ENCODE measurements around the gene CHST14.

The CHST14 gene

DNA sequence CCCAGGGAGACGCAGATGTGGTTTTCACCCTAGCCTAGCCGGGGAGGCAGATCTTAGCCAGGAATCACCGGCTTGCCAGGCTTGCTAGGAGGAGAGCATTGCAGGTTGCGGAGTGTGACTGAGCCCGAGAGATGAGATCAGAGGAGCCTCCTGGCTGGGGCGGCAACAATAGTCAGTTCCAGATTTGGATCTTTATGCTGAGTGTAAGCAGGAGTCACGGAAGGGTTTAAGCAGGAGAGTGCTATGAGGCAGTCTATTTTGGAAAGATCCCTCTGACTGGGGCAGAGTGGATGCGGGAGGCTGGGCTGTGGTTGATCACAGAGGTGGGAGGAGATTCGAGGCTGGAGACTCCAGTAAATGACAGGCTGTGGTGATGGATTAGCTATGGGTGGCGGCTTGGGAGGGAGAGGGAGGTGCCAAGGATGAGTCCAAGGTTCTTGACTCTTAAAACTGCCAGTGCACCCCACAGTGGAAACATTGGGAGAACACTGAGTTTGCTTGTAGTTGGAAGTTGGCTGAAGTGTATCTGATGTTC, 40.4 kb upstream of the CHST14 start:
- no peak for TF ChIP-seq CTCF (IDR thresholded peaks at IDR 0.05)

GRCh38 chr15:40435023-40435709, 35.6 kb upstream of the CHST14 start:
- no peak for TF ChIP-seq CTCF (IDR thresholded peaks at IDR 0.05)

GRCh38 chr15:40435710-40436089, 35.1 kb upstream of the CHST14 start:
- no peak for TF ChIP-seq CTCF (IDR thresholded peaks at IDR 0.05)

DNA sequence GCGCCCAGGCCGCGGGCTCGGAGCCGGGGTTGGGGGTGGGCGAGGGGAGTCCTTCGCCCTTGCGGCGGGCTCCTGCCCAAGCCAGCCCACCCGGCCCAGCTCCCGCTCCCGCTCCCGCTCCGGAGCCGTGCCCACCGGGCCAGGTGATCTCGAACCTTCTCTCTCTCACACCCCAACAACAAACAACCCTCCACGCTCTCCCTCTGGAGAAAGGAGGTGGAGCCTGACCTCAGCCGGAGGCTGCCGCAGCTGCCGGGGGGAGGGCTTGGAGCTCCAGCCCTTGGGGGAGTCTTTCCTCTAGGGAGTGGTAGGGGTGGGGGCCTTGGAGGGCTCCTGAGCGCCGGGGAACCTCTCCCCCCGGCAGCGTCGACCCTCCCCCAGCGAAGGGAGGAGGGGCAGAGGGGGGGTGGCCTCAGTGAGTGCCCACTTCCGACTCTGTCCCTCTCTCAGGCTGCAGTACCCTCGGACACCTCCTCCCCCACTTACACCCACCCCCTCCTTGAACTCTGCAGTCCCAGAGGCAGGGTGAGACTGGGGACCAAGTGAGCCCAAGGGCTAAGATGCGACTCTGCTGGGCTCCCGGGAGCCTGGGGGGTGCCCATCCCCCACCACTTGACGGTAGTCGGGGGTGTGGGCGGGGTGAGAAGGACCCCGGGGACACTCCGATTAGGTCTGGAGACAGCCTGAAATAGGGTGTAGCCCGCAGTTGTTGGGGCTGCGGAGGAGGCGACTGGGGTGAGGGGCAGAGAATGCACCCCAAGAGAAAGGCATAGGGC, 34.5 kb upstream of the CHST14 start:
- TF ChIP-seq CTCF (IDR thresholded peaks at IDR 0.05), result no peak

- TF ChIP-seq CTCF (IDR thresholded peaks at IDR 0.05), result no peak
These were observed 33.7 kb upstream of the CHST14 start for GRCh38 chr15:40436892-40437751.

GRCh38 chr15:40437752-40438687, 32.8 kb upstream of the CHST14 start:
- TF ChIP-seq CTCF (IDR thresholded peaks at IDR 0.05), result no peak
